Prostate gland (tissue), 2 donors: ENCODE data around the gene BIRC5.

Experiments
- POLR2A ChIP-seq: fragments of 450-650 bp; IDR thresholded peaks from one replicate; pipeline ENCODE4 v1.6.1; 2016; ENCODE audit warnings: antibody characterized with exemption, mild to moderate bottlenecking
- POLR2AphosphoS5 ChIP-seq: sonication (generic); formaldehyde crosslinking; IDR thresholded peaks from one replicate; pipeline ENCODE4 v1.6.1; 2017; ENCODE audit warnings: antibody characterized with exemption
- TF ChIP-seq, protein P1 (sequence below), 4 experiments: fragments of 200-600 bp in 2 of 4; fragments of 450-650 bp in 2 of 4; sonication (generic) in 2 of 4; IDR thresholded peaks; 1 replicate in 3 of 4; 2 replicates in 1 of 4; pipeline ENCODE4 v1.5.1; 2016 to 2019; ENCODE audit warnings: antibody characterized with exemption in 4 of 4, mild to moderate bottlenecking in 2 of 4, moderate library complexity in 2 of 4

DNA sequence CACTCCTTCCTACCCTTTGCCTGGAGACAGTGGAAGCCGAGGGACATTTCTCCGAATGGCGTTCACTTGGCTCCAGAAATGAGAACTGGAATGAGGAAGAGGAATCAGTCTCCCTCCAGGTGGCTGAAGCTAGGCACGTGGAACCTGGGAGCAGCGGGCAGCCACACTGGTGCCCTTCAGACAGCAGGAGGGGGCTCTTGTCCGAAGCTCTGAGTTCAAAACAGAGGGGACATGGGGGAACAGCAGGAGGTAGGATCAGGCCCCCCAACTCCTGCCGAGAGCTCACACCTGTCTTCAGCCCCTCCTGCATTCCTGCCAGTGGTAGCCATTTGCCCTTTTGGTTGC is 58.8 kb downstream of the BIRC5 start:
- TF ChIP-seq, protein P1, sequence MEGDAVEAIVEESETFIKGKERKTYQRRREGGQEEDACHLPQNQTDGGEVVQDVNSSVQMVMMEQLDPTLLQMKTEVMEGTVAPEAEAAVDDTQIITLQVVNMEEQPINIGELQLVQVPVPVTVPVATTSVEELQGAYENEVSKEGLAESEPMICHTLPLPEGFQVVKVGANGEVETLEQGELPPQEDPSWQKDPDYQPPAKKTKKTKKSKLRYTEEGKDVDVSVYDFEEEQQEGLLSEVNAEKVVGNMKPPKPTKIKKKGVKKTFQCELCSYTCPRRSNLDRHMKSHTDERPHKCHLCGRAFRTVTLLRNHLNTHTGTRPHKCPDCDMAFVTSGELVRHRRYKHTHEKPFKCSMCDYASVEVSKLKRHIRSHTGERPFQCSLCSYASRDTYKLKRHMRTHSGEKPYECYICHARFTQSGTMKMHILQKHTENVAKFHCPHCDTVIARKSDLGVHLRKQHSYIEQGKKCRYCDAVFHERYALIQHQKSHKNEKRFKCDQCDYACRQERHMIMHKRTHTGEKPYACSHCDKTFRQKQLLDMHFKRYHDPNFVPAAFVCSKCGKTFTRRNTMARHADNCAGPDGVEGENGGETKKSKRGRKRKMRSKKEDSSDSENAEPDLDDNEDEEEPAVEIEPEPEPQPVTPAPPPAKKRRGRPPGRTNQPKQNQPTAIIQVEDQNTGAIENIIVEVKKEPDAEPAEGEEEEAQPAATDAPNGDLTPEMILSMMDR (IDR thresholded peaks at IDR 0.05), result peak in 1 of 4 experiments; percentile 8
- no peak for TF ChIP-seq POLR2A
- TF ChIP-seq POLR2AphosphoS5, result no peak
